Mesenchymal stem cell (in vitro differentiated cells and primary cell): ENCODE results near the gene WNT5A.

Experiments
- DNase-seq: peaks from one replicate; pipeline ENCODE4 v3.0.0-alpha.2; 2013
- H2AFZ ChIP-seq: one replicate; pipeline ENCODE4 v1.6.1; 2013; ENCODE audit warnings: low read depth, mild to moderate bottlenecking, control low read depth, inconsistent platforms, low read length, moderate library complexity
- H2AK5ac ChIP-seq: 2 replicates; pipeline ENCODE4 v1.6.1; 2013; ENCODE audit warnings: low read length, moderate library complexity, mild to moderate bottlenecking, inconsistent platforms; ENCODE audit not compliant: severe bottlenecking
- H2BK120ac ChIP-seq: one replicate; pipeline ENCODE4 v1.6.1; 2013; ENCODE audit warnings: low read depth, mild to moderate bottlenecking, inconsistent platforms, low read length, moderate library complexity
- H2BK12ac ChIP-seq, 2 experiments: one replicate each; pipeline ENCODE4 v1.6.1; 2013; ENCODE audit warnings: inconsistent platforms in 2 of 2, low read length in 2 of 2, mild to moderate bottlenecking in 2 of 2, moderate library complexity in 2 of 2, control low read depth in 1 of 2
- H2BK15ac ChIP-seq: one replicate; pipeline ENCODE4 v1.6.1; 2013; ENCODE audit warnings: mild to moderate bottlenecking, low read depth, inconsistent platforms; ENCODE audit not compliant: poor library complexity, severe bottlenecking
- H2BK5ac ChIP-seq: 2 replicates; pipeline ENCODE4 v1.6.1; 2013; ENCODE audit warnings: low read depth, mild to moderate bottlenecking, low read length, control low read depth, inconsistent platforms; ENCODE audit not compliant: poor library complexity, severe bottlenecking
- H3K14ac ChIP-seq, 2 experiments: one replicate each; pipeline ENCODE4 v1.6.1; 2013; ENCODE audit warnings: inconsistent platforms in 2 of 2, low read length in 2 of 2, control low read depth in 1 of 2, mild to moderate bottlenecking in 1 of 2, moderate library complexity in 1 of 2
- H3K18ac ChIP-seq, 2 experiments: one replicate each; pipeline ENCODE4 v1.6.1; 2013; ENCODE audit warnings: inconsistent platforms in 2 of 2, low read length in 2 of 2, control low read depth in 1 of 2, low read depth in 1 of 2, mild to moderate bottlenecking in 1 of 2
- H3K23ac ChIP-seq, 2 experiments: one replicate each; pipeline ENCODE4 v1.6.1; 2013; ENCODE audit warnings: inconsistent platforms in 2 of 2, low read length in 2 of 2, mild to moderate bottlenecking in 2 of 2, moderate library complexity in 2 of 2, control low read depth in 1 of 2
- H3K27ac ChIP-seq: 2 replicates; pipeline ENCODE4 v1.5.1; 2013; ENCODE audit warnings: mild to moderate bottlenecking, moderate library complexity, low read length, control low read depth, inconsistent platforms; ENCODE audit not compliant: poor library complexity, severe bottlenecking
- H3K27me3 ChIP-seq, 2 experiments: 2 replicates each; pipeline versions ENCODE4 v1.6.1 to v1.7.0; 2013; ENCODE audit warnings: low read length in 2 of 2, mild to moderate bottlenecking in 2 of 2, moderate library complexity in 2 of 2, control low read depth in 1 of 2, inconsistent platforms in 1 of 2; ENCODE audit not compliant: control insufficient read depth in 1 of 2, insufficient read depth in 1 of 2
- H3K36me3 ChIP-seq, 2 experiments: 2 replicates each; pipeline versions ENCODE4 v1.6.1 to v1.7.0; 2013; ENCODE audit warnings: low read length in 2 of 2, control low read depth in 1 of 2, inconsistent platforms in 1 of 2, low read depth in 1 of 2, mild to moderate bottlenecking in 1 of 2; ENCODE audit not compliant: insufficient read depth in 2 of 2, control insufficient read depth in 1 of 2
- H3K4ac ChIP-seq, 2 experiments: one replicate each; pipeline ENCODE4 v1.6.1; 2013; ENCODE audit warnings: inconsistent platforms in 2 of 2, low read length in 2 of 2, mild to moderate bottlenecking in 2 of 2, moderate library complexity in 2 of 2, control low read depth in 1 of 2, low read depth in 1 of 2
- H3K4me1 ChIP-seq: 2 replicates; pipeline ENCODE4 v1.6.1; 2013; ENCODE audit warnings: low read depth, low read length, control low read depth; ENCODE audit not compliant: control insufficient read depth, insufficient read depth
- H3K4me2 ChIP-seq: 2 replicates; pipeline ENCODE4 v1.6.1; 2013; ENCODE audit warnings: low read length, mild to moderate bottlenecking, inconsistent platforms; ENCODE audit not compliant: poor library complexity, severe bottlenecking
- H3K4me3 ChIP-seq, 2 experiments: 2 replicates each; pipeline versions ENCODE4 v1.5.1 to v1.7.0; 2013; ENCODE audit warnings: low read length in 2 of 2, mild to moderate bottlenecking in 2 of 2, control low read depth in 1 of 2, low read depth in 1 of 2; ENCODE audit not compliant: insufficient read depth in 1 of 2
- H3K79me1 ChIP-seq: replicated peaks from 2 replicates; pipeline ENCODE4 v1.6.1; 2013; ENCODE audit warnings: mild to moderate bottlenecking, control low read depth, low read length, inconsistent platforms; ENCODE audit not compliant: poor library complexity, severe bottlenecking
- H3K9ac ChIP-seq: 2 replicates; pipeline ENCODE4 v1.7.0; 2013; ENCODE audit warnings: mild to moderate bottlenecking, low read length, moderate library complexity
- H3K9me3 ChIP-seq: 2 replicates; pipeline ENCODE4 v1.7.0; 2013; ENCODE audit warnings: mild to moderate bottlenecking, low read length; ENCODE audit not compliant: control insufficient read depth
- H4K8ac ChIP-seq: one replicate; pipeline ENCODE4 v1.6.1; 2013; ENCODE audit warnings: inconsistent platforms, mild to moderate bottlenecking, low read length, moderate library complexity
- H4K91ac ChIP-seq: one replicate; pipeline ENCODE4 v1.6.1; 2013; ENCODE audit warnings: mild to moderate bottlenecking, low read length, inconsistent platforms
- WGBS: methylation state at CpG from one replicate; pipeline ENCODE4 v1.1.7; 2013; ENCODE audit warnings: mixed read lengths; 5-methylcytosine and 5-hydroxymethylcytosine counted together

Gene WNT5A

GRCh38 chr3:55449527-55449926, 37.6 kb downstream of the WNT5A start:
- no peak overlapping the region for H3K4ac ChIP-seq
- H2AK5ac ChIP-seq, result no peak overlapping the region
- peaks cover 0 to 11% of the 10 kb centered on the region in 2 experiments for H3K27me3 ChIP-seq
- peaks cover 3% of the 10 kb centered on the region for H3K4me1 ChIP-seq
- no peak overlapping the region for H3K18ac ChIP-seq
- H3K27ac ChIP-seq, result no peak overlapping the region
- no peak overlapping the region for H3K14ac ChIP-seq
- H2BK5ac ChIP-seq, result no peak overlapping the region
- DNase-seq, result no peak
- no peak overlapping the region for H2AFZ ChIP-seq
- H3K9me3 ChIP-seq, result no peaks in the 10 kb centered on the region
- H3K23ac ChIP-seq, result no peak overlapping the region
- H4K91ac ChIP-seq, result no peak overlapping the region
- no peak overlapping the region for H2BK12ac ChIP-seq
- WGBS, result no CpG with 5 or more reads among the region's 1 CpG
- H3K4me3 ChIP-seq, result no peak overlapping the region
- H3K36me3 ChIP-seq, result no peaks in the 10 kb centered on the region
- no peaks in the 10 kb centered on the region for H3K79me1 ChIP-seq
- H3K9ac ChIP-seq, result no peak overlapping the region
- H2BK15ac ChIP-seq, result no peak overlapping the region
- H4K8ac ChIP-seq, result no peak overlapping the region
- H3K4me2 ChIP-seq, result no peak overlapping the region
- no peak overlapping the region for H2BK120ac ChIP-seq

- Histone ChIP-seq H3K4me3 (no peak overlapping the region), H3K36me3 (no peaks in the 10 kb centered on the region), H3K27me3 (peaks cover 0 to 11% of the 10 kb centered on the region in 2 experiments), H3K4me1 (peaks cover 3% of the 10 kb centered on the region), H2AFZ (no peak overlapping the region), H2BK15ac (no peak overlapping the region), H3K27ac (no peak overlapping the region), H4K8ac (no peak overlapping the region), H3K18ac (no peak overlapping the region), H3K9ac (no peak overlapping the region), H3K9me3 (no peaks in the 10 kb centered on the region), H3K4ac (no peak overlapping the region), H3K23ac (no peak overlapping the region), H4K91ac (no peak overlapping the region), H3K4me2 (no peak overlapping the region), H3K14ac (no peak overlapping the region), H2BK12ac (no peak overlapping the region), H3K79me1 (no peaks in the 10 kb centered on the region), H2AK5ac (no peak overlapping the region), H2BK120ac (no peak overlapping the region), H2BK5ac (no peak overlapping the region)
- whole genome bisulfite sequencing, result 90% methylated on average over 7 of the region's 7 CpGs
- no peak for DNase-seq
These were observed 40.3 kb downstream of the WNT5A start for GRCh38 chr3:55446850-55447249.

- DNase-seq, result no peak
- 94% methylated on average over 6 of the region's 6 CpGs for WGBS
These were observed 41.6 kb downstream of the WNT5A start for GRCh38 chr3:55445551-55445950.

GRCh38 chr3:55443346-55443745, 43.8 kb downstream of the WNT5A start:
- Histone ChIP-seq H3K4me3 (no peak overlapping the region), H3K18ac (no peak overlapping the region), H4K8ac (no peak overlapping the region), H2BK12ac (no peak overlapping the region), H3K14ac (no peak overlapping the region), H4K91ac (no peak overlapping the region), H2BK15ac (no peak overlapping the region), H3K4me1 (peaks cover 3% of the 10 kb centered on the region), H2BK5ac (no peak overlapping the region), H3K4ac (no peak overlapping the region), H2AFZ (no peak overlapping the region), H3K27me3 (peaks cover 0 to 12% of the 10 kb centered on the region in 2 experiments), H3K4me2 (no peak overlapping the region), H3K36me3 (no peaks in the 10 kb centered on the region), H3K79me1 (no peaks in the 10 kb centered on the region), H3K23ac (no peak overlapping the region), H2BK120ac (no peak overlapping the region), H2AK5ac (no peak overlapping the region), H3K27ac (no peak overlapping the region), H3K9me3 (no peaks in the 10 kb centered on the region), H3K9ac (no peak overlapping the region)
- no peak for DNase-seq
- WGBS, result 98% methylated on average over 3 of the region's 3 CpGs

More at GRCh38 chr3:55445551-55445950, 41.6 kb downstream of the WNT5A start:
- no peak overlapping the region for H3K14ac ChIP-seq
- H3K23ac ChIP-seq, result no peak overlapping the region
- no peak overlapping the region for H4K8ac ChIP-seq
- H3K4ac ChIP-seq, result no peak overlapping the region
- no peak overlapping the region for H2BK120ac ChIP-seq
- no peak overlapping the region for H2AFZ ChIP-seq
- no peak overlapping the region for H3K27ac ChIP-seq
- H2BK15ac ChIP-seq, result no peak overlapping the region
- no peak overlapping the region for H3K18ac ChIP-seq
- no peak overlapping the region for H2AK5ac ChIP-seq
- no peak overlapping the region for H4K91ac ChIP-seq
- H3K4me3 ChIP-seq, result no peak overlapping the region
- H2BK12ac ChIP-seq, result no peak overlapping the region
- no peaks in the 10 kb centered on the region for H3K79me1 ChIP-seq
- H3K9ac ChIP-seq, result no peak overlapping the region
- peak overlapping the region; percentile 52 for H3K4me2 ChIP-seq
- H3K9me3 ChIP-seq, result no peaks in the 10 kb centered on the region
- peaks cover 3% of the 10 kb centered on the region for H3K4me1 ChIP-seq
- H2BK5ac ChIP-seq, result peak overlapping the region; percentile 36
- no peaks in the 10 kb centered on the region for H3K36me3 ChIP-seq
- peaks cover 0 to 12% of the 10 kb centered on the region in 2 experiments for H3K27me3 ChIP-seq
